ENCODE results near the gene FAM221B.

The FAM221B gene

GRCh38 chr9:35861161-35861897, 32.8 kb upstream of the FAM221B start:
- Histone ChIP-seq H3K4me2 (ENCODE audit: low read length) (no peak overlapping the region), H3K27me3 (ENCODE audit: control insufficient read depth, insufficient read depth, low read length) (peaks cover 2% of the 10 kb centered on the region), H3K4me3 (ENCODE audit: low read depth, low read length) (no peak overlapping the region), H3K36me3 (ENCODE audit: control insufficient read depth, insufficient read depth, low read length) (no peaks in the 10 kb centered on the region), H3K9ac (no peak overlapping the region), H3K27ac (no peak overlapping the region), H3K79me2 (no peaks in the 10 kb centered on the region), H3K4me1 (peaks cover 4% of the 10 kb centered on the region), H3K9me3 (ENCODE audit: control insufficient read depth, low read length) (no peaks in the 10 kb centered on the region), H2AFZ (no peak overlapping the region)
- TF ChIP-seq CTCF (IDR thresholded peaks at IDR 0.05): no peak

- Histone ChIP-seq H3K9ac (no peak overlapping the region), H3K36me3 (ENCODE audit: control insufficient read depth, insufficient read depth, low read length) (no peaks in the 10 kb centered on the region), H3K4me3 (ENCODE audit: low read depth, low read length) (no peak overlapping the region), H3K4me2 (ENCODE audit: low read length) (no peak overlapping the region), H3K4me1 (peaks cover 4% of the 10 kb centered on the region), H2AFZ (no peak overlapping the region), H3K27me3 (ENCODE audit: control insufficient read depth, insufficient read depth, low read length) (peaks cover 2% of the 10 kb centered on the region), H3K9me3 (ENCODE audit: control insufficient read depth, low read length) (no peaks in the 10 kb centered on the region), H3K79me2 (no peaks in the 10 kb centered on the region), H3K27ac (no peak overlapping the region)
- no peak for TF ChIP-seq CTCF (IDR thresholded peaks at IDR 0.05)
These were observed 31.4 kb upstream of the FAM221B start for GRCh38 chr9:35859990-35860339.

- Histone ChIP-seq H2AFZ (no peak overlapping the region), H3K27ac (no peak overlapping the region), H3K4me3 (ENCODE audit: low read depth, low read length) (no peak overlapping the region), H3K9me3 (ENCODE audit: control insufficient read depth, low read length) (no peaks in the 10 kb centered on the region), H3K4me1 (peaks cover 4% of the 10 kb centered on the region), H3K79me2 (no peaks in the 10 kb centered on the region), H3K27me3 (ENCODE audit: control insufficient read depth, insufficient read depth, low read length) (peaks cover 2% of the 10 kb centered on the region), H3K36me3 (ENCODE audit: control insufficient read depth, insufficient read depth, low read length) (no peaks in the 10 kb centered on the region), H3K9ac (no peak overlapping the region), H3K4me2 (ENCODE audit: low read length) (no peak overlapping the region)
- TF ChIP-seq CTCF (IDR thresholded peaks at IDR 0.05): no peak
These were observed 30.9 kb upstream of the FAM221B start for GRCh38 chr9:35859310-35859989.

- Histone ChIP-seq H3K4me1 (peaks cover 4% of the 10 kb centered on the region), H3K4me3 (ENCODE audit: low read depth, low read length) (no peak overlapping the region), H3K9me3 (ENCODE audit: control insufficient read depth, low read length) (no peaks in the 10 kb centered on the region), H3K9ac (no peak overlapping the region), H3K27me3 (ENCODE audit: control insufficient read depth, insufficient read depth, low read length) (peaks cover under 1% of the 10 kb centered on the region), H2AFZ (no peak overlapping the region), H3K36me3 (ENCODE audit: control insufficient read depth, insufficient read depth, low read length) (no peaks in the 10 kb centered on the region), H3K79me2 (no peaks in the 10 kb centered on the region), H3K4me2 (ENCODE audit: low read length) (no peak overlapping the region), H3K27ac (no peak overlapping the region)
- no peak for TF ChIP-seq CTCF (IDR thresholded peaks at IDR 0.05)
These were observed 29.9 kb upstream of the FAM221B start for GRCh38 chr9:35858458-35858857.
